Activated CD4-positive, CD25-positive, alpha-beta regulatory T cell treated with anti-CD3 and anti-CD28 coated beads, Interleukin-2, amount 50 U/mL, for 72 hours (primary cell): ENCODE data around the gene POLR2I.
"Not testable (repeated sequence)": the region's sequence is repeated elsewhere in the genome, so short reads cannot be mapped to it uniquely, and the experiment has no call there.

ENCODE experiments used
- DNase-seq: peaks from one replicate; pipeline ENCODE4 v3.0.0; 2021

Gene POLR2I

DNA sequence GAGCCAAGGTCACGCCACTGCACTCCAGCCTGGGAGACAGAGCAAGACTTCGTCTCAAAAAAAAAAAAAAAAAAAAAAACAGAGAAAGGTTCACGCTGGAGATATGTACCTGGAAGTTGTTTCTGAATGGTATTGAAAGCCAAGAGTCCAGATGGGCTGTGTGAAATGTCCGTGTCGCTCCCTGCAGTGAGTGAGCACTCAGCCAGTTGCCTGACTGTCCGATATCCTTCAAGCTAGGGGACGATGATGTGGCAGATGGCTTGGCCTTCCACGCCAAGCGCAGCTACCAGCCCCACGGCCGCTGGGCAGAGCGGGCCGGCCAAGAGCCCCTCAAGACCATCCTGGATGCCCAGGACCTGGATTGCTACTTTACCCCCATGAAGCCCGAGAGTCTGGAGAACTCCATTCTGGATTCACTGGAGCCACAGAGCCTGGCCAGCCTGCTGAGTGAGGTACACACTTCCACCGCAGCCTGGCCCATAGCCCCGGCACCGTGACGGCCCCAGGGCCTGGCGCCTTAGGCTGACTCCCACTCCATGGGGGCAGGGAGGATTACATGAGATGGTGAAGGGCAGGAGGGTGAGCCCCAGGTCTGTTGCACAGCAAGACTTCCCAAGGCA, 15.4 kb downstream of the POLR2I start:
- DNase-seq = no peak

DNA sequence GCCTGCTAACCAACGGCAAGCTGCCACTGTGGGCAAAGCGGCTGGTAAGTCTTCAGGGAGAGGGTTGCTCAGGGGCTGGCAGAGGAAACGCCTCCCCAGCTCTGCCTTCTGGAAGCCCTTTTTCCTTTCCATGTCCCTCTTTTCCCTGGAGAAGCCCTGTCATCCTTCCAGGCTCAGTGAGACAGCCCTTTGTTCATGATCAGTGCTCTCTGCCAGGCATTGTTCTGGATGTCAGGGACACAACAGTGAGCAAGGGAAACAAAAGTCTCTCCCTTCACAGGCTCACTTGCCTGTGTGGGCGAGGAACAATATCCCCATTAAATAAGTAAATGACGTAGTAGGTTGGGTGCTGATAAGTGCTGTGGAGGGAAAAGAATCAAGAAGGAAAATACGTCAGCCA, 17.6 kb downstream of the POLR2I start:
- no peak for DNase-seq

DNA sequence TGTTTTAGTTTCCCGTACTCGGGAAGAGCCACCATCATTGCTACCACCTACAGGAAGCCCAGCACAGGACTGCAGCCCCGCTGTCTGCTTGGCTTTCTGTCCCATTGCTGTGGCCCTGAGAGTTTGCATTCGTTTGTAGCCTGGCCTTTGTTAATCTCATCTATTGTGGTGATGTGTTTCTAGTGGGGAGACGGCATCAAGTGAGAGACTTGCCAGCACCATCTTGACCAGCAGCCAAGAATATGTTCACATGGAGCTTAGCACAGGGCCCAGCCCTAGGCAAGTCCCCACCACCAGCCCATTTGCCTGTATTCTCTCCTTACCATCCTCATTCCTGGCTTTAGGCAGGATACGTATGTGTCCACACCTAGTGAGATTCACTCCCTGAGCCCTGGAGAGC, 21.0 kb downstream of the POLR2I start:
- no peak for DNase-seq

DNA sequence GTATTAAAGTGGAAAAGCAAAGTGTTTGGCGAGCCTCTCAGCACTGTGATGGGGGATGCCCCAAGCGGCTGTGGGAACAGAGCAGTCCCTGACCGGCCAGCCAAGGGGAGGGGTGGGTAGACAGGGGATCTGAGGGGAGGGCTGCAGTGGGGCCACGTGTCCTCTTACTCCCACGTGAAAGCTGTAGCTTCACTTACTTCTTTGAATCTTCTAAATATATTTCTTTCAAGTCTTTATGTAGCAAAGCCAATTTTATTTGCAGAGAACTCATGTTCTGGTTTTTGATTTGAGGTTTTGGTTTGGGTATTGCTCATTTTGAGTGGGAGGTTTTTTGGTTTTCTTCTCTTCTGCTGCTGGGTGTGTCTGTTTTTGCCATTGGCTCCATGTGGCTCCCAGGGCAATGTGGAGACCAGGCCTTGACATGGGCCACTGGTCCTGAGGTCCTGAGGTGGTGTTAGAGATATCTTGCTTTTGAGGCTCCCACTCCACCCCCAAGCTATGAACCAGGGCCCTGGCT, 21.5 kb downstream of the POLR2I start:
- DNase-seq = no peak

DNA sequence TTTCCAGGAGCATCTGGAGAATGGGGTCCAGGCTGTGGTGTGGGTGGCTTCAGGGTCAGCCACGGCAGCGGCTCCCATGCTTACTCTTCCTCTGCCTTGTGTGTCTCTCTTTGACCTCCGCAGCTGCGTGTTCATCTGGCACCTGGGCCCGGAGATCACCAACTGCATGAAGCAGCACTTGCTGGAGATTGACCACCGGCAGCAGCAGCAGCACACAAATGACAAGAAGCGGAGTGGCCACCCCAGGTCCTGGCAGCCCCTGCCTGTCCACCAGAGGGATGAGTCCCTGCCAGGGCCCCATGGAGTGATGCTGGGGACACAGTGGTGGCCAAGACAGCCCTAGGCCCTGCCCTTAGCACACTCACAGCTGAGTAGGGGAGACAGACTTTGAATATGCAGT, 22.1 kb downstream of the POLR2I start:
- DNase-seq = no peak

DNA sequence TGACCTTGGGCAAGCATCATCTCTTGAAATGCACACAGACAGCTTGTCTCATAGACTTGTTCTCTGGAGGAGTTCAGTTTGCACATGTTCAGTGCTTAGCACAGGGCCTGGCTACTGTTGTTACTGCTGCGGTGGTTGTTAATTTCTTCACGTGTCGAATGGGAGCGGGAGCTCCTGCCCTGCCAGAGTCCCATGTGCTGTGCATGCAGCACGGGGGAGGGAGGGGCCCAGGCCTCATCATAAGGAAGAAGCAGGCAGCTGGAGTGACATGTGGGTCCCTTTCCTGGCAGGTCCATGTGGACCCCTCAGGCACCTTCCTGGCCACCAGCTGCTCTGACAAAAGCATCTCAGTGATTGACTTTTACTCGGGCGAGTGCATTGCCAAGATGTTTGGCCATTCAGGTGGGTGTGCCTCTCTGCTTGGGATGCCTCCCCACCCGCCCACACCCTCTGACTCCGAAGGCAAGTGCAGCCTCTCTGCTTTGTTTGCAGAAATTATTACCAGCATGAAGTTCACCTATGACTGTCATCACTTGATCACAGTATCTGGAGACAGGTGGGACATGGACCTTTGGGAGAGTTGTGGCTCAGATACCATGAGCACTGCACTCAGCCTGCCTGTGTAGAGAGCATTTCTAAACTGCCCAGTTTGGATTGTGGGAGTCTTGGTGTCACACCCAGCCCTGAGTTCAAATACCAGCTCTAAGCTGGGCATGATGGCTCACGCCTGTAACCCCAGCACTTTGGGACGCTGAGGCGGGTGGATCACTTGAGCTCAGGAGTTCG, 23.6 kb downstream of the POLR2I start:
- no peak for DNase-seq

DNA sequence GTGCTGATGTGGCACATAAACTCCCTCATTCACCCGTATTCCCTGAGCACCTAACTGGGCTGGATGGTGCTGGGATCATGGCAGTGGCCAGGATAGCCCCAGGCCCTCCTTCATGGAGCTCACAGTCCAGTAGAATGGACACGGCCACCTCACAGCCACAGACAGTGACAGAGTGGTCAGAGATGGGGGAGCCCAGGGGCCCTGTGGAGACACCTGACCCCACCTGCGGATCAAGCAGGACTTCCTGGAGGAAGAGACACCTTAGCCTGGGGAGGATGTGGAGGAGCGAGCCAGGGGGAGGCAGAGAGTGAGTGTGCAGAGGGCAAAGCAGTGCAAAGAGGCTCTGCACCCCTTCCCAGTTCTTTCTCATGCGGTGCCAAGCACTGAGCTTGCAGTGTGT, 24.8 kb downstream of the POLR2I start:
- DNase-seq = no peak

DNA sequence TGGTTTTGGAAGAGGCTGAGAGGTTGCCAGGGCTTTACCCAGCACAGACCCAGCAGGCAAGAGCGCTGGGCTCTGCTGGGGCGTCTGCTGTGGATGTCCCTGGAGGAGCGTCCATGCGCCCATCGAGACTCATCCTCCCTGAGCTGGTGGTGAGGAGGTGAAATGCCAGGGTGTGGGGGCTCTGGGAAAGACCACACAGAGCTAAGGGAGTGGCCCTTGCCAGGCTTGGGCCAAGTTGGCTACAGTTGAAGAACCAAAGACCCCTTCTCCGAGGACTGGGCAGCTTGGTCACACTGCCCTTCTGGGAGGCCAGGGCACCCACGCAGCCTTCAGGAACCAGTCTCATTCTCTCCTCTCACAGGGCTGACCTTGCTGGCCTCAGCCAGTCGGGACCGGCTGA, 28.3 kb downstream of the POLR2I start:
- no peak for DNase-seq

DNA sequence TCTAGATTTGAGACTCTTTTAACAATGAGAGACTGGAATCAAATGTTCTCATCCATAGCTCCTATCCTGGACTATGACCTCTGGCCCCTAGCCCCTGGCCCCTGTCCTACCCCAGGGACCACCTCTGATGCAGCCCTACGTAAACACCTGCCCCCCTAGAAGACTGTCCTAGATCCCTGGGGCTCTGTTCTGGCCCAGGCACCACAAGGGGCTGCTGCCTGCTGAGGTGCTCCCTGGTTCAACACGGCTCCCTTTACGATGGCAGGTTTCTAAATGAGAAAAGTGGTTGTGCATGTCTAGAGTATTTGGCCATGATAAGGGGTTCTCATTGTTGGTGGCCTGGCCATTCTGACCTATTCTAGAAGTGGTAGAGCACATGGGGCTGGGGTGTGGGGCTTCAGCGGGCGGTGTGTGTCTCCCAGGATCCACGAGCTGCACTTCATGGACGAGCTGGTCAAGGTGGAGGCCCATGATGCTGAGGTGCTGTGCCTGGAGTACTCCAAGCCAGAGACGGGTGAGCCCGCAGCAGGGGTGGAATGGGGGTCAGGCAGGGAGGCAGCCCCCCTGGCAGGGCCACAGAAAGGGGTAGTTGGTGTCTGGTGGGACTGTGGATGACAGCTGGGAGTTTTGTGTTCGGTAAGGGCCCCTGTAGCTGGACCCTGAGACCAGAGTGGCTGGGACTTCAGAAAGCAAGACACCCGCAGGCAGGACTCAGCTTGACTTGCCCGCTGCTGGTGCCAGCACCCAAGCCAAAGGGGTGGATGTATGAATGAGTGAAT, 30.3 kb downstream of the POLR2I start:
- DNase-seq = no peak

DNA sequence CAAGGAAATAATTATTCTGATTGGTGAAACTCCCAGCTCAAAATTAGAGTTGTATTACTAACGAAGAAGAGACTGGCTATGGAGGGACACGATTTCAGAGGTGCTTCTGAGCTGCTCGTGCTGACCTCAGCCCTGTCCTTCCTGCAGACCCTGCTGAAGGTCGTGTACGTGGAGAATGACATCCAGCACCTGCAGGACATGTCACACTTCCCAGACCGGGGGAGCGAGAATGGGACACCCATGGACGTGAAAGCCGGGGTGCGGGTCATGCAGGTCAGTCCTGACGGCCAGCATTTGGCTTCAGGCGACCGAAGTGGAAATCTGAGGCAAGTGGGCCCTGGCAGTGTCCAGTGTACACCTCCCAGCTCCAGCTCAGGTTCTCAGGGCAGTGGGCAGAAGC, 31.8 kb downstream of the POLR2I start:
- no peak for DNase-seq

DNA sequence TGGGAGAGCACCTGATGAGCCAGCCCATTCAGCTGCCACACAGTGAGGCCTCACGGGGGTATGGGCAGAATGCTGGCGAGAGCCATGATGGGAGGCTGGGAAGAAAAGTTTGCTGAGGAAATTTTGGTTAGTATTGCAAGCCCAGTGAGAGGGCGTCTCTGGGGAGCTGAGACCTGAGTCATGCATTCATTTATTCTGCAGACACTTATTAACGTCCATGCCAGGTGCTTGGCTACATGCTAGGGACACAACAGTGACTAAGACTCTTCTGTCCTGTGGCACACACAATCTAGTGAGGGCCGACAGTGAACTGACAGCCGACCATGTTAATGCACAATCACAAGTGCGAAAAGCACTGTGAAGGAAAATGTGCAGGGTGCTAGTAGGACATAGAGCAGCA, 32.8 kb downstream of the POLR2I start:
- DNase-seq = no peak

DNA sequence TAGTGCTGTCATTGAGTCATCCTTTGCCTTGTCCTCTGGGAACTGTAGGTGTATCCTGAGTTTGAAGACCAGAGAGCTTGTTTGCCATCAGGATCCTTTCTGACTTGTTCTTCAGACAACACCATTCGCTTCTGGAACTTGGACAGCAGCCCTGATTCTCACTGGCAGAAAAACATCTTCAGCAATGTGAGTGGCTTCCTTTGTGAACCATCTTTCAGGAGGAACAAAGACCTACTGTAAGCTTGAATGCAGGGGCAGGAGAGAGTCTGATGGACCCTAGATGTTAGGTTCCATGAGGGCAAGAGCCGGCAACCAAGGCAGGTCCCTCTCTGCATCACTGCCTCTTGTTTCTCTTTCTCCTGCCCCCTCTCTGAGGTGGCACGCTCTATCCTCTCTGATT, 33.3 kb downstream of the POLR2I start:
- DNase-seq = no peak

DNA sequence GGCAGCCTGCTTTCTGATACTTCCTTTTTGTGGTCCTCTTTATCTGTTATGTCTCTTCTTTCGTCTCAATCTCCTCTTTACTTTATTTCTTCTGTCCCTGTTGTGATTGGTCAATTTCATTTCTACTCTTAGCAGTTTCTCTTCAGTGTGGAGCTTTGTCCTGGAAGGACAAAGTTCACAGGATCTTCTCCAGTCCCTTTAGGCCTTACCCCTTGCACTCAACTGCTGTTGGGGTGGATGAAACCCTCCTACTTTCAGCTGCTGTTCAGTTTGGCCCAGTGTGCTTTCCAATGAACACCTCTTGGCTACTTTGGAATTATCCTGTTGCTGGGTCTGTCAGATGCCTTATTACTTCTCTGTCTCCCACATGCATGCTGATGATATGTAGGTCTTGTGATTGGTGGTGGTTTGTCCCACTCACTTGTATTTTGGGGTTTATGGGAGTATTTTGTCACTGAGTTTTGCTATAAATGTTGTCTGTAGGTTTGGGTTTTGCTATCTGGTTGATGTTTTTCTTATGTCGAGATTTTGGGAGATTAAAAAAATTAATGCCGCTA, 35.2 kb downstream of the POLR2I start:
- DNase-seq = no peak

DNA sequence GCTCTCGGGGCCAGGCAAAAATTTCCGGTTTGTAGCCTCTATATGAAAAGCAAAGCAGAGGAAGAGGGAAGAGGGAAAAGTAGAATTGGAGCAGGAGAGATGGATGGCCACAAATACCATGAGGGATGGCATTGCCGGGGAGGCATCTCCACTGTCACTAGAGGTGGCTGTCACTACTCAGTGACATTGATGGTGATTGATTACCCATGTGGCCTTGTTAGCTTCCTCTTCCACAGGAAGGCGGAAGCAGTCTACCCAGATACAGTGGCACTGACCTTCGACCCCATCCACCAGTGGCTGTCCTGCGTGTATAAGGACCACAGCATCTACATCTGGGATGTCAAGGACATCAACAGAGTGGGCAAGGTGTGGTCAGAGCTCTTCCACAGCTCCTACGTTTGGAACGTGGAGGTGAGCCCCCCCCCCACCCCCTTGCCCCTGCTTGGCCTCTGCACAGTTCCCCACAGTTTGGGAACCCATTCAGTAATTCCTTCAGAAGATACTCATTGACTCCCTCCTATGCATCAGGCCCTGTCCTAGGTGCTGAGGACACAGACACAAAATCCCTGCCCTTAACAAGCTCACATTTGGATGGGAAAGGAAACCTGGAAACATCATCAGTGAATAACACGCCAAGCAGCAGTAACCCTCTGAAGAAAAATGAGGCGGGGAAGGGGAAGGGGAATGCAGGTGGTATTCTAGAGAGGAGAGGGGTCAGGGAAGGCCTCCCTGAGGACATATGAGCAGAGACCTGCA, 41.4 kb downstream of the POLR2I start:
- no peak for DNase-seq

DNA sequence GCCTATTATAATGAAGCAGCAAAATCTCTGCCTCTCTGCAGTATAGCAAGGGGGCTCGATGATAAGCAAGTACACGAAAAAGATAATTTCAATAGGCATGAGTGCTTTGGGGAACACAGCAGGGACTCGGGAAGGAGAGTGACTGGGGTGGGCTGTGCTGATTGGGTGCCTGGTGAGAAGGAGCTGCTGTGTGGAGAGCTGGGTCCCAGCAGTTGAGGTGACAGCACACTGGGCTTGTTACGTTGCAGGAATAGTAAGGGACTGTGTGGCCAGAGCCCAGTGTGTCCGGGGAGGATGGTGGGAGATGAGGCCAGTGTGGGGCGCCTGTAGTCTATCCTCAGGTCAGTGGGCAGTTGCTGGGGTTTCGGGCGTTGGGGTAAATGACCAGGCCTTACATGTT, 42.6 kb downstream of the POLR2I start:
- no peak for DNase-seq

DNA sequence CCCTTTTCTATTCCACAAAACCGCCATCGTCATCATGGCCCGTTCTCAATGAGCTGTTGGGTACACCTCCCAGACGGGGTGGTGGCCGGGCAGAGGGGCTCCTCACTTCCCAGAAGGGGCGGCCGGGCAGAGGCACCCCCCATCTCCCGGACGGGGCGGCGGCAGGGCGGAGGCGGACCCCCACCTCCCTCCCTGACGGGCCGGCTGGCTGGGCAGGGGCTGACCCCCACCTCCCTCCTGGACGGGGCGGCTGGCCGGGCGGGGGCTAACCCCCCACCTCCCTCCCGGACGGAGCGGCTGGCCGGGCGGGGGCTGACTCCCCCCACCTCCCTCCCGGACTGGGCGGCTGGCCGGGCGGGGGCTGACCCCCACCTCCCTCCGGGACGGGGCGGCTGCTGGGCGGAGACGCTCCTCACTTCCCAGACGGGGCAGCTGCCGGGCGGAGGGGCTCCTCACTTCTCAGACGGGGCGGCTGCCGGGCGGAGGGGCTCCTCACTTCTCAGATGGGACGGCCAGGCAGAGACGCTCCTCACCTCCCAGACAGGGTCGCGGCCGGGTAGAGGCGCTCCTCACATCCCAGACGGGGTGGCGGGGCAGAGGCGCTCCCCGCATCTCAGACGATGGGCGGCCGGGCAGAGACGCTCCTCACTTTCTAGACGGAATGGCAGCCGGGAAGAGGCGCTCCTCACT, 45.7 kb downstream of the POLR2I start:
- DNase-seq = not testable (repeated sequence)

DNA sequence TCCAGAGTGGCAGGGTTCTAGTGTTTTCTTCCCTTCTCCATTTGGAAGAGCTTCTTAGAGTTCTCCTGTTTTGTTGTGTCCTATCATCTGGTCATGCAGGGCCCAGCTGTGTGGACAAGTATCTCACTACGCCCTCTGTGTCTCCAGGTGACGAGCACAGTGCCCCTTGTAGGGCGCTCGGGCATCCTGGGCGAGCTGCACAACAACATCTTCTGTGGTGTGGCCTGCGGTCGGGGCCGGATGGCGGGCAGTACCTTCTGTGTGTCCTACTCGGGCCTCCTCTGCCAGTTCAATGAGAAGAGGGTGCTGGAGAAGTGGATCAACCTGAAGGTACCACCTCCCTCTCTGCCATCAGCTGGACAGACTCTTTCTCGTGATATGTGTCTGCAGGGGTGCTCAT, 47.0 kb downstream of the POLR2I start:
- no peak for DNase-seq

DNA sequence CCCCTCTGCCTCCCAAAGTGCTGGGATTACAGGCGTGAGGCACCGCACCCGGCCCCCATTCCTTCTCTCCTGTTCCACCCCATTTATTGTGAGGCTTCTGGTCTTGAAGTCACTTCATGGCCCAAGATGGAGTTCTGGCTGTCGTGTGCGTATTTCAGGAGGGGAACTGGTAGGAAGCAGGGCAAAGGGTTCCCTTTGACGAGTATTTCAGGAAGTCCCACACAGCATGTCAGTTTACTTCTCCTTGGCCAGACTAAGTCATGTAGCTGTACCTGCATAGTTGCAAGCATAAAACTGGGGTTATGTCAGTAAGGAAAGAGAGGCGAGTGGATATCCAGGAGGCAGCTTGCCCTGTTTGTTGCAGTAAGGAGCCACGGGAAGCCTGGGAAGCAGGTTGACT, 49.8 kb downstream of the POLR2I start:
- DNase-seq = no peak
